Fibroblast of lung (primary cell): ENCODE results near the gene IL13. TPM values are rescaled to one million over a fixed set of nuclear protein-coding genes. Genes with fewer than 3 reads are reported as not detected.

ENCODE experiments used
- DNase-seq, 2 donors: peaks; one replicate each; pipeline versions ENCODE4 v3.0.0 to v3.0.0-alpha.2; 2010; ENCODE audit warnings: low read depth in 2 of 2
- H2AFZ ChIP-seq: 2 replicates; pipeline ENCODE4 v1.5.1; 2012; ENCODE audit warnings: low read length, control low read depth, inconsistent platforms
- H3K27ac ChIP-seq: 2 replicates; pipeline ENCODE4 v1.5.1; 2011; ENCODE audit warnings: low read length, control low read depth; ENCODE audit not compliant: insufficient read depth
- H3K27me3 ChIP-seq: 2 replicates; pipeline ENCODE4 v1.5.1; 2011; ENCODE audit warnings: mild to moderate bottlenecking, low read length; ENCODE audit not compliant: control insufficient read depth, insufficient read depth
- H3K36me3 ChIP-seq: 2 replicates; pipeline ENCODE4 v1.5.1; 2011; ENCODE audit warnings: low read length; ENCODE audit not compliant: control insufficient read depth, insufficient read depth
- H3K4me1 ChIP-seq: 2 replicates; pipeline ENCODE4 v1.5.1; 2011; ENCODE audit warnings: low read length; ENCODE audit not compliant: control insufficient read depth, insufficient read depth; ENCODE audit errors: extremely low read depth
- H3K4me2 ChIP-seq: 2 replicates; pipeline ENCODE4 v1.5.1; 2011; ENCODE audit warnings: low read length, control low read depth; ENCODE audit not compliant: insufficient read depth; ENCODE audit errors: extremely low read depth
- H3K4me3 ChIP-seq, 4 experiments: fragments of 200-600 bp in 1 of 4; sonication (generic) in 1 of 4; replicated peaks in 1 of 4; 2 replicates each; pipeline ENCODE4 v1.5.1; 2011 to 2016; ENCODE audit warnings: low read length in 4 of 4, low read depth in 3 of 4, mild to moderate bottlenecking in 3 of 4, control low read depth in 2 of 4, inconsistent platforms in 1 of 4, mixed read lengths in 1 of 4; ENCODE audit not compliant: insufficient read depth in 1 of 4; ENCODE audit errors: control extremely low read depth in 1 of 4
- H3K79me2 ChIP-seq: 2 replicates; pipeline ENCODE4 v1.5.1; 2012; ENCODE audit warnings: mild to moderate bottlenecking, low read length, inconsistent platforms; ENCODE audit not compliant: control insufficient read depth, insufficient read depth
- H3K9ac ChIP-seq: 2 replicates; pipeline ENCODE4 v1.5.1; 2011; ENCODE audit warnings: mild to moderate bottlenecking, low read length, control low read depth; ENCODE audit not compliant: insufficient read depth
- H3K9me3 ChIP-seq: 2 replicates; pipeline ENCODE4 v1.5.1; 2012; ENCODE audit warnings: low read depth, low read length; ENCODE audit not compliant: control insufficient read depth, insufficient read depth
- H4K20me1 ChIP-seq: 2 replicates; pipeline ENCODE4 v1.5.1; 2011; ENCODE audit warnings: low read length; ENCODE audit not compliant: control insufficient read depth, insufficient read depth; ENCODE audit errors: extremely low read depth
- CTCF ChIP-seq, 2 donors: IDR thresholded peaks in 1 of 2; conservative IDR thresholded peaks in 1 of 2; 1 replicate in 1 of 2; 2 replicates in 1 of 2; pipeline ENCODE4 v1.5.1; 2011 to 2012; ENCODE audit warnings: low read length in 2 of 2, control low read depth in 1 of 2, inconsistent platforms in 1 of 2, low read depth in 1 of 2, mild to moderate bottlenecking in 1 of 2
- EZH2 ChIP-seq: IDR thresholded peaks from 2 replicates; pipeline ENCODE4 v1.5.1; 2012; ENCODE audit warnings: low read length, control low read depth, mild to moderate bottlenecking; ENCODE audit errors: missing control alignments
- polyA plus RNA-seq, 2 donors: library from polyadenylated mRNA; depleted of rRNA in 1 of 2; stranded (reverse) in 1 of 2; unstranded in 1 of 2; fragments of >200 nt; gene quantifications; 2 replicates each; pipeline ENCODE4 v1.2.1, GENCODE V29; 2011 to 2012; ENCODE audit warnings: missing spikeins in 1 of 2
- total RNA-seq: library from RNA; depleted of rRNA; stranded (reverse); fragments of >200 nt; gene quantifications from 2 replicates; pipeline ENCODE4 v1.2.1, GENCODE V29; 2014

Gene IL13
- total and polyA plus RNA-seq, 2 donors (not counting 1 experiment from before 2014, with no cell fraction given): not detected

- H3K4me1 ChIP-seq: no peaks in the 10 kb centered on the region
- TF ChIP-seq EZH2: no peak
- no peaks in the 10 kb centered on the region for H3K9me3 ChIP-seq
- no peak overlapping the region for H3K9ac ChIP-seq
- DNase-seq: no peak
- no peak overlapping the region for H3K27ac ChIP-seq
- no peaks in the 10 kb centered on the region for H4K20me1 ChIP-seq
- H3K27me3 ChIP-seq: no peaks in the 10 kb centered on the region
- H3K79me2 ChIP-seq: no peaks in the 10 kb centered on the region
- H3K4me3 ChIP-seq: no peak overlapping the region
- H3K36me3 ChIP-seq: peaks cover 3% of the 10 kb centered on the region
- no peak overlapping the region for H2AFZ ChIP-seq
- no peak overlapping the region for H3K4me2 ChIP-seq
Measured at GRCh38 chr5:132635873-132636272, 22.1 kb upstream of the IL13 start.

GRCh38 chr5:132637241-132637640, 20.7 kb upstream of the IL13 start:
- Histone ChIP-seq H2AFZ (no peak overlapping the region), H3K36me3 (peaks cover 6% of the 10 kb centered on the region), H3K4me3 (no peak overlapping the region), H3K4me1 (no peaks in the 10 kb centered on the region), H3K27ac (no peak overlapping the region), H3K4me2 (no peak overlapping the region), H3K9ac (no peak overlapping the region), H4K20me1 (no peaks in the 10 kb centered on the region), H3K79me2 (no peaks in the 10 kb centered on the region), H3K27me3 (no peaks in the 10 kb centered on the region), H3K9me3 (no peaks in the 10 kb centered on the region)
- TF ChIP-seq CTCF (conservative IDR thresholded peaks at IDR 0.05 in 1 of 2, IDR thresholded peaks at IDR 0.05 in 1 of 2; ENCODE audit: low read depth in 1 of 2, low read length in 2 of 2) (no peak), EZH2 (no peak)
- DNase-seq: no peak

GRCh38 chr5:132639706-132640130, 18.3 kb upstream of the IL13 start:
- no peak for DNase-seq
- Histone ChIP-seq H3K4me1 (no peaks in the 10 kb centered on the region), H3K4me3 (no peak overlapping the region), H3K9me3 (no peaks in the 10 kb centered on the region), H3K9ac (no peak overlapping the region), H3K27me3 (no peaks in the 10 kb centered on the region), H3K79me2 (no peaks in the 10 kb centered on the region), H3K4me2 (no peak overlapping the region), H4K20me1 (no peaks in the 10 kb centered on the region), H3K27ac (no peak overlapping the region), H3K36me3 (peaks cover 6% of the 10 kb centered on the region), H2AFZ (no peak overlapping the region)
- TF ChIP-seq CTCF (conservative IDR thresholded peaks at IDR 0.05 in 1 of 2, IDR thresholded peaks at IDR 0.05 in 1 of 2; ENCODE audit: low read depth in 1 of 2, low read length in 2 of 2) (no peak), EZH2 (no peak)
